K562 (cell line): ENCODE measurements around the gene ADIPOR1. TPM values are rescaled to one million over a fixed set of nuclear protein-coding genes. Genes with fewer than 3 reads are reported as not detected.

Experiments
- DIDO1 ChIP-seq: fragments of 450-650 bp; IDR thresholded peaks from 2 replicates; pipeline ENCODE4 v1.6.1; 2016; ENCODE audit warnings: low read depth, missing biosample characterization, missing genetic modification characterization
- GATAD2A ChIP-seq: fragments of 450-650 bp; IDR thresholded peaks from 2 replicates; pipeline ENCODE4 v1.6.1; 2017
- MEF2D ChIP-seq: conservative IDR thresholded peaks from 2 replicates; pipeline ENCODE4 v1.6.1; 2016; ENCODE audit warnings: low read depth, missing genetic modification characterization, missing compliant biosample characterization
- NFE2 ChIP-seq: IDR thresholded peaks from 2 replicates; pipeline ENCODE4 v1.6.1; 2014; ENCODE audit warnings: antibody characterized with exemption, low read depth
- SIN3A ChIP-seq, 2 experiments: fragments of 150-350 bp in 1 of 2; IDR thresholded peaks; 2 replicates each; pipeline ENCODE4 v1.6.1; 2011 to 2016; ENCODE audit warnings: borderline replicate concordance in 2 of 2, low read depth in 2 of 2, low read length in 2 of 2, mild to moderate bottlenecking in 2 of 2, moderate library complexity in 2 of 2; ENCODE audit not compliant: control insufficient read depth in 1 of 2
- STAT5B ChIP-seq: fragments of 250-450 bp; sonication (Bioruptor Pico); IDR thresholded peaks from 2 replicates; pipeline ENCODE4 v1.8.0; 2021; ENCODE audit warnings: mild to moderate bottlenecking, inconsistent platforms
- TFE3 ChIP-seq: fragments of 450-650 bp; formaldehyde crosslinking; IDR thresholded peaks from 2 replicates; pipeline ENCODE4 v1.4.0; 2020; ENCODE audit warnings: mild to moderate bottlenecking, mixed read lengths
- ZBED1 ChIP-seq: IDR thresholded peaks from 2 replicates; pipeline ENCODE4 v1.6.1; 2014
- ZNF174 ChIP-seq: fragments of 250-450 bp; sonication (Bioruptor Pico); IDR thresholded peaks from 2 replicates; pipeline ENCODE4 v1.4.0; 2020; ENCODE audit warnings: mild to moderate bottlenecking
- ZNF696 ChIP-seq: fragments of 250-450 bp; sonication (Bioruptor Pico); conservative IDR thresholded peaks from 2 replicates; pipeline ENCODE4 v1.4.0; 2020; ENCODE audit warnings: mild to moderate bottlenecking, moderate library complexity
- polyA plus RNA-seq, 8 experiments: library from polyadenylated mRNA; depleted of rRNA in 4 of 8; stranded (reverse) in 5 of 8; unstranded in 3 of 8; fragments of >200 nt; fragmentation: Nextera tagmentation in 2 of 8; fragmentation: Illumina TruSeq in 1 of 8; extraction: Ambion mirVana in 2 of 8; extraction: Trizol in 1 of 8; gene quantifications; 2 replicates each; pipeline versions ENCODE4 v1.2.1 to v1.2.3, GENCODE V29; 2011 to 2014; ENCODE audit warnings: inconsistent platforms in 1 of 8, missing spikeins in 1 of 8
- total RNA-seq, 7 experiments: library from RNA; depleted of rRNA in 6 of 7; stranded (reverse); fragments of >200 nt in 6 of 7; fragmentation: Illumina TruSeq in 2 of 7; extraction: Trizol in 2 of 7; gene quantifications; 2 replicates each; pipeline versions ENCODE4 v1.2.1 to v1.2.3, GENCODE V29; 2011 to 2021; ENCODE audit warnings: low replicate concordance in 1 of 7
- TF ChIP-seq, protein P1 (sequence below): fragments of 450-650 bp; IDR thresholded peaks from 2 replicates; pipeline ENCODE4 v1.7.0; 2016; ENCODE audit warnings: borderline replicate concordance
- TF ChIP-seq, protein P2 (sequence below), 2 experiments: fragments of 450-650 bp; formaldehyde crosslinking in 1 of 2; IDR thresholded peaks; 2 replicates each; pipeline versions ENCODE4 v1.4.0 to v1.6.1; 2014 to 2020; ENCODE audit warnings: mild to moderate bottlenecking in 2 of 2, borderline replicate concordance in 1 of 2, low read depth in 1 of 2
- TF ChIP-seq, protein P3 (sequence below): fragments of 250-450 bp; sonication (Bioruptor Pico); IDR thresholded peaks from 2 replicates; pipeline ENCODE4 v1.8.0; 2022; ENCODE audit warnings: inconsistent platforms, mild to moderate bottlenecking, moderate library complexity, borderline replicate concordance

Gene ADIPOR1
- total and polyA plus RNA-seq, 9 of the 15 experiments (the other 6 are each of a cell fraction or from before 2014, with no cell fraction given), result 29.0 to 217 (median 100) TPM

DNA sequence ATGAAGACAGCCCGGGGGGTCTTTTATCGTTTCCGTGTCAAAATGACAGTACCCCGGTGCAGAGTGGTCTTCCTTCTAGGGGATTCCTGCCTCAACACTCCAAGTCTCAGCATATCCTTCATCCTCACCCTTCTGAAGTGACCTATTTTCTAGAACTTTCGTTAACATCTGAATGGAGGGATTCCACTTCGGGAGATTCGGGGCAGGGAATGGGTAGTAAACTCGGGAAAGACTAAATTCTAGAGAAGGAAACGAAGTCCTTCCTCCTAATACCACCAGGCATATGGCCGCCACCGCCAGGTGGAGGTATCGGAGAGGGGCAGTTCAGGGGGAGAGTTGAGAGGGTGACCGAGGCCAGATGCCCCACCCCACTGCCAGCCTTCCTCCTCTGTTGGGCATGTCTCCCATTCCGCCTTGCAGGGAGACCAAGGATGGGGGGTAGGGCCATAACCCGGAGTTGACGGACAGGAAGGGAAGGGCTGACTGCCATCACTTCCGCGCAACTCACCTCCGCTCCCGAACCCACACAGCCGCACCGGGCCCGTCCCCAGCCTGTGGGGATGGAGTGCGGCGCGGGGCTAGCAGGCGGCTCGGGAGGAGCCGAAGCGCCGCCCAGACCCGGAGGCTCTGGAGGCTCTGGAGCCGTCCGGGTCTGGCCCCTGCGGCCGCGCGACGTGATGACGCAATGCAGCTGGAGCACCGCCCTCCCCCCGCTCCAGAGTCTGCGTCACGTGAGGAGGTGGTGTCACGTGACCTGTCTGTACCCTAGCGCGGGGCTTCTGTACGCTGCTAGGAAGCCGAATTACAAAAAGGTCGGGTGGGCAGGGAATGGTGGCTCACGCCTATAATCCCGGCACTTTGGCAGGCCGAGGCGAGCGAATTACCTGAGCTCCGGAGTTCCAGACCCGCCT, 31.3 kb downstream of the ADIPOR1 start, which contains the start of gene KLHL12 (continued):
- TF ChIP-seq, protein P1, sequence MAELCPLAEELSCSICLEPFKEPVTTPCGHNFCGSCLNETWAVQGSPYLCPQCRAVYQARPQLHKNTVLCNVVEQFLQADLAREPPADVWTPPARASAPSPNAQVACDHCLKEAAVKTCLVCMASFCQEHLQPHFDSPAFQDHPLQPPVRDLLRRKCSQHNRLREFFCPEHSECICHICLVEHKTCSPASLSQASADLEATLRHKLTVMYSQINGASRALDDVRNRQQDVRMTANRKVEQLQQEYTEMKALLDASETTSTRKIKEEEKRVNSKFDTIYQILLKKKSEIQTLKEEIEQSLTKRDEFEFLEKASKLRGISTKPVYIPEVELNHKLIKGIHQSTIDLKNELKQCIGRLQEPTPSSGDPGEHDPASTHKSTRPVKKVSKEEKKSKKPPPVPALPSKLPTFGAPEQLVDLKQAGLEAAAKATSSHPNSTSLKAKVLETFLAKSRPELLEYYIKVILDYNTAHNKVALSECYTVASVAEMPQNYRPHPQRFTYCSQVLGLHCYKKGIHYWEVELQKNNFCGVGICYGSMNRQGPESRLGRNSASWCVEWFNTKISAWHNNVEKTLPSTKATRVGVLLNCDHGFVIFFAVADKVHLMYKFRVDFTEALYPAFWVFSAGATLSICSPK, result no peak
- TF ChIP-seq GATAD2A, result 0 out of 2 replicates have a peak, but pooled peaks have one; percentile 64
- peak; percentile 92 to 94 for TF ChIP-seq SIN3A (IDR thresholded peaks at IDR 0.05; ENCODE audit: borderline replicate concordance in 2 of 2, control insufficient read depth in 1 of 2, low read depth in 2 of 2, low read length in 2 of 2)
- no peak for TF ChIP-seq ZNF696 (CRISPR knock-in tag)
- peak; percentile 100 for TF ChIP-seq TFE3
- peak; percentile 37; the same call in 1 of the 2 replicates for TF ChIP-seq NFE2
- TF ChIP-seq ZBED1, result peak; percentile 39; the same call in 1 of the 2 replicates
- TF ChIP-seq MEF2D, result 0 out of 2 replicates have a peak, but pooled peaks have one; percentile 28
- TF ChIP-seq, protein P2, sequence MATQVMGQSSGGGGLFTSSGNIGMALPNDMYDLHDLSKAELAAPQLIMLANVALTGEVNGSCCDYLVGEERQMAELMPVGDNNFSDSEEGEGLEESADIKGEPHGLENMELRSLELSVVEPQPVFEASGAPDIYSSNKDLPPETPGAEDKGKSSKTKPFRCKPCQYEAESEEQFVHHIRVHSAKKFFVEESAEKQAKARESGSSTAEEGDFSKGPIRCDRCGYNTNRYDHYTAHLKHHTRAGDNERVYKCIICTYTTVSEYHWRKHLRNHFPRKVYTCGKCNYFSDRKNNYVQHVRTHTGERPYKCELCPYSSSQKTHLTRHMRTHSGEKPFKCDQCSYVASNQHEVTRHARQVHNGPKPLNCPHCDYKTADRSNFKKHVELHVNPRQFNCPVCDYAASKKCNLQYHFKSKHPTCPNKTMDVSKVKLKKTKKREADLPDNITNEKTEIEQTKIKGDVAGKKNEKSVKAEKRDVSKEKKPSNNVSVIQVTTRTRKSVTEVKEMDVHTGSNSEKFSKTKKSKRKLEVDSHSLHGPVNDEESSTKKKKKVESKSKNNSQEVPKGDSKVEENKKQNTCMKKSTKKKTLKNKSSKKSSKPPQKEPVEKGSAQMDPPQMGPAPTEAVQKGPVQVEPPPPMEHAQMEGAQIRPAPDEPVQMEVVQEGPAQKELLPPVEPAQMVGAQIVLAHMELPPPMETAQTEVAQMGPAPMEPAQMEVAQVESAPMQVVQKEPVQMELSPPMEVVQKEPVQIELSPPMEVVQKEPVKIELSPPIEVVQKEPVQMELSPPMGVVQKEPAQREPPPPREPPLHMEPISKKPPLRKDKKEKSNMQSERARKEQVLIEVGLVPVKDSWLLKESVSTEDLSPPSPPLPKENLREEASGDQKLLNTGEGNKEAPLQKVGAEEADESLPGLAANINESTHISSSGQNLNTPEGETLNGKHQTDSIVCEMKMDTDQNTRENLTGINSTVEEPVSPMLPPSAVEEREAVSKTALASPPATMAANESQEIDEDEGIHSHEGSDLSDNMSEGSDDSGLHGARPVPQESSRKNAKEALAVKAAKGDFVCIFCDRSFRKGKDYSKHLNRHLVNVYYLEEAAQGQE (IDR thresholded peaks at IDR 0.05; ENCODE audit: borderline replicate concordance), result peak; percentile 98
- TF ChIP-seq, protein P2 (CRISPR knock-in tag; IDR thresholded peaks at IDR 0.05; ENCODE audit: low read depth), result peak; percentile 72
- TF ChIP-seq, protein P3, sequence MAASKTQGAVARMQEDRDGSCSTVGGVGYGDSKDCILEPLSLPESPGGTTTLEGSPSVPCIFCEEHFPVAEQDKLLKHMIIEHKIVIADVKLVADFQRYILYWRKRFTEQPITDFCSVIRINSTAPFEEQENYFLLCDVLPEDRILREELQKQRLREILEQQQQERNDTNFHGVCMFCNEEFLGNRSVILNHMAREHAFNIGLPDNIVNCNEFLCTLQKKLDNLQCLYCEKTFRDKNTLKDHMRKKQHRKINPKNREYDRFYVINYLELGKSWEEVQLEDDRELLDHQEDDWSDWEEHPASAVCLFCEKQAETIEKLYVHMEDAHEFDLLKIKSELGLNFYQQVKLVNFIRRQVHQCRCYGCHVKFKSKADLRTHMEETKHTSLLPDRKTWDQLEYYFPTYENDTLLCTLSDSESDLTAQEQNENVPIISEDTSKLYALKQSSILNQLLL (CRISPR knock-in tag), result no peak
- TF ChIP-seq STAT5B (CRISPR knock-in tag), result no peak
- peak; percentile 93 for TF ChIP-seq DIDO1 (tag)
- no peak for TF ChIP-seq ZNF174 (CRISPR knock-in tag)
